ENCODE data around the gene SHFL. TPM values are rescaled to one million over a fixed set of nuclear protein-coding genes. Genes with fewer than 3 reads are reported as not detected.

SHFL gene
- total RNA-seq, 1 experiment from 2014 or later, result 21.1 TPM

- H3K27ac Mint-ChIP-seq, result no peak overlapping the region; a peak in 1 of 7 replicates
Measured at GRCh38 chr19:10133596-10133995, 47.5 kb downstream of the SHFL start.

More at GRCh38 chr19:10133596-10133995, 47.5 kb downstream of the SHFL start:
- Histone ChIP-seq H2BK15ac (ENCODE audit: low read depth, low read length) (no peak overlapping the region), H4K20me1 (ENCODE audit: control insufficient read depth, insufficient read depth, insufficient read length) (no peaks in the 10 kb centered on the region), H2BK20ac (ENCODE audit: low read depth, low read length, poor library complexity, severe bottlenecking) (no peak overlapping the region), H3K27ac (ENCODE audit: insufficient read length, low read depth, low read length) (no peak overlapping the region), H3K23me2 (ENCODE audit: insufficient read length, low read depth, low read length, poor library complexity, severe bottlenecking) (no peaks in the 10 kb centered on the region), H3K9me3 (ENCODE audit: control insufficient read depth, low read depth, low read length) (no peaks in the 10 kb centered on the region), H3K4me1 (ENCODE audit: insufficient read depth, low read length) (no peaks in the 10 kb centered on the region), H3T11ph (ENCODE audit: low read length) (no peak overlapping the region), H3K79me1 (ENCODE audit: insufficient read depth, low read depth, low read length, poor library complexity, severe bottlenecking) (no peaks in the 10 kb centered on the region), H4K5ac (ENCODE audit: insufficient read length, low read depth, low read length) (no peak overlapping the region), H2AFZ (ENCODE audit: low read length) (no peak overlapping the region), H2BK5ac (ENCODE audit: insufficient read length, low read length) (no peak overlapping the region), H3K79me2 (ENCODE audit: insufficient read depth, low read length) (no peaks in the 10 kb centered on the region), H2BK120ac (ENCODE audit: low read depth, low read length, poor library complexity, severe bottlenecking) (no peak overlapping the region), H3K4me2 (ENCODE audit: insufficient read depth, insufficient read length, low read length) (no peak overlapping the region), H4K8ac (replicated peaks; ENCODE audit: insufficient read length, low read depth, low read length) (no peak overlapping the region), H3K18ac (ENCODE audit: insufficient read length, low read depth, low read length) (no peak overlapping the region), H4K91ac (ENCODE audit: insufficient read length, low read depth, low read length) (no peak overlapping the region), H3K4ac (ENCODE audit: low read depth, low read length) (no peak overlapping the region), H3K27me3 (ENCODE audit: insufficient read depth, low read length) (no peaks in the 10 kb centered on the region), H2AK5ac (ENCODE audit: insufficient read length, low read length) (no peak overlapping the region), H3K23ac (ENCODE audit: insufficient read length, low read depth, low read length) (no peak overlapping the region), H2BK12ac (ENCODE audit: insufficient read length, low read depth, low read length) (no peak overlapping the region), H3K56ac (ENCODE audit: insufficient read length, low read depth, low read length) (no peak overlapping the region), H3K9ac (ENCODE audit: extremely low read depth, insufficient read length, low read length) (no peak overlapping the region), H3K14ac (ENCODE audit: insufficient read depth, low read length) (no peak overlapping the region)
- no peak for DNase-seq
- Mint-ChIP-seq H3K36me3 (ENCODE audit: insufficient read depth in 1 of 3, low read depth in 3 of 3) (peaks cover 16 to 75% (median 45%) of the 10 kb centered on the region in 3 experiments; a peak in 6 of 7 replicates), H3K4me1 (no peaks in the 10 kb centered on the region), H3K4me3 (no peak overlapping the region), H3K9me3 (no peaks in the 10 kb centered on the region), H3K27me3 (ENCODE audit: low read depth) (no peaks in the 10 kb centered on the region)
- TF ChIP-seq, protein P1, sequence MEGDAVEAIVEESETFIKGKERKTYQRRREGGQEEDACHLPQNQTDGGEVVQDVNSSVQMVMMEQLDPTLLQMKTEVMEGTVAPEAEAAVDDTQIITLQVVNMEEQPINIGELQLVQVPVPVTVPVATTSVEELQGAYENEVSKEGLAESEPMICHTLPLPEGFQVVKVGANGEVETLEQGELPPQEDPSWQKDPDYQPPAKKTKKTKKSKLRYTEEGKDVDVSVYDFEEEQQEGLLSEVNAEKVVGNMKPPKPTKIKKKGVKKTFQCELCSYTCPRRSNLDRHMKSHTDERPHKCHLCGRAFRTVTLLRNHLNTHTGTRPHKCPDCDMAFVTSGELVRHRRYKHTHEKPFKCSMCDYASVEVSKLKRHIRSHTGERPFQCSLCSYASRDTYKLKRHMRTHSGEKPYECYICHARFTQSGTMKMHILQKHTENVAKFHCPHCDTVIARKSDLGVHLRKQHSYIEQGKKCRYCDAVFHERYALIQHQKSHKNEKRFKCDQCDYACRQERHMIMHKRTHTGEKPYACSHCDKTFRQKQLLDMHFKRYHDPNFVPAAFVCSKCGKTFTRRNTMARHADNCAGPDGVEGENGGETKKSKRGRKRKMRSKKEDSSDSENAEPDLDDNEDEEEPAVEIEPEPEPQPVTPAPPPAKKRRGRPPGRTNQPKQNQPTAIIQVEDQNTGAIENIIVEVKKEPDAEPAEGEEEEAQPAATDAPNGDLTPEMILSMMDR (conservative IDR thresholded peaks at IDR 0.05), result no peak
- WGBS (ENCODE audit: extremely low coverage, insufficient read length, low lambda C conversion rate), result no CpG with 5 or more reads among the region's 11 CpGs

Data from H9 (cell line).